HG02870 (cell line): Measurements from ENCODE around the gene NXF3.
"Not testable (repeated sequence)": the region's sequence is repeated elsewhere in the genome, so short reads cannot be mapped to it uniquely, and the experiment has no call there.

Source experiments
- ATAC-seq: cut with Tn5 transposase; IDR thresholded peaks from one replicate; pipeline ENCODE4 v1.9.1; 2021; ENCODE audit warnings: mild to moderate bottlenecking, moderate library complexity; ENCODE audit not compliant: unreplicated experiment

The NXF3 gene

GRCh38 chrX:103052625-103053024, 40.3 kb downstream of the NXF3 start:
- no peak for ATAC-seq

- ATAC-seq, result no peak
Measured at GRCh38 chrX:103051260-103051789, 41.6 kb downstream of the NXF3 start.

- not testable (repeated sequence) for ATAC-seq
Measured at GRCh38 chrX:103033371-103033770, 59.6 kb downstream of the NXF3 start.
